HG03460 (cell line): Measurements from ENCODE around the gene MAST4.

Experiments used
- ATAC-seq: cut with Tn5 transposase; IDR thresholded peaks from one replicate; pipeline ENCODE4 v1.9.1; 2021; ENCODE audit not compliant: unreplicated experiment

MAST4 gene

DNA sequence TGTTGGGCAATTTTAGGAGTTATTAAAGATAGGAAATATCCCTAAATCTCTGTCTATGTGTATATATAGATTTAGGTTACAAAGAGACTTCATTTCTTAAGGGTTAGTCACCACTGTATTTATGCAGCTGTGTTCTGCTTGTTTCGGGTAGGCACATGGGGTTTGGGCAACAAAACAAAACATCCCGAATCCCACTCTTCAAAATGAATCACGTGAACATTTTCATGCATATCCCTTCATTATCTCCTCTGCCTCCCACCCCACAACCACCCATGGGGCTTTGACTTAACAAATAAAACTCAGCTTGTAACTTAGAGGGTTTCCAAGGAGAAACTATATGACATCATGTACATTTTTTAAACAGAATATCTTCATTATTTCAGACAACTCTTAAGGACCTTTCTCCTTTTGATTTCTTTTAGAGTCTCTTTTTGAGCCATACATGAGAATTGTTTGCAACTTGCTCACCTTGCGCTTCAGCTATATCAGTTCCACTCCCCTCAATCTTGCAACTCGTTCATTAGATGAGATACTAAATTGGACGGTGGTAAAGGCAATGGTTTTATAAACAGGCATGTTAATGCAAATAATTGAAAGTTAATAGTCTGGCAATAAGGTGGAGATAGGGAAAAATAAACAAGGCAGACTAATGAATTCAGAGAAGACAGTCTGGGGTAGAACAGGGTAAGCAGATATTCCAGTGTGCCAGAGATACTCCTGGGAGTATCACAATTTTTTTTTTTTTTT, 463.7 kb downstream of the MAST4 start:
- no peak for ATAC-seq

DNA sequence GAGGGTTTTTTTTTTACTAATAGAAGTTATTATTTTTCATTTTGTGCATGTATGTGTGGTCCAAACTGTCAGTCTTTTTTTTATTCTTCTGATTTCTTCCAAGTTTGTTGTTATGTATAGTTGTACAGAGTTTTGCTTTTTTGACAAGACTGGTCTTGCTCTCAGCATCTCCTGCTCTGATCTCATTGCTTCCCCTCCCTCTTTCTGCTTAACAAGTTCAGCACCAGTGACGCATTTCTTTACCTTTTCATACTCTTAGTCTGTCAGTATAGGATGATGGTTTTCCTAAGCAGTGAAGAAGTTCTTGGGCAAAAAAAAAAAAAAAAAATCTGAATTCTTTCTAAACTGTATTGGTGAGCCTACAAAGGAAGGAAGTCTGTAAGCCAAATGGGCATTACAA, 465.3 kb downstream of the MAST4 start:
- ATAC-seq = no peak

DNA sequence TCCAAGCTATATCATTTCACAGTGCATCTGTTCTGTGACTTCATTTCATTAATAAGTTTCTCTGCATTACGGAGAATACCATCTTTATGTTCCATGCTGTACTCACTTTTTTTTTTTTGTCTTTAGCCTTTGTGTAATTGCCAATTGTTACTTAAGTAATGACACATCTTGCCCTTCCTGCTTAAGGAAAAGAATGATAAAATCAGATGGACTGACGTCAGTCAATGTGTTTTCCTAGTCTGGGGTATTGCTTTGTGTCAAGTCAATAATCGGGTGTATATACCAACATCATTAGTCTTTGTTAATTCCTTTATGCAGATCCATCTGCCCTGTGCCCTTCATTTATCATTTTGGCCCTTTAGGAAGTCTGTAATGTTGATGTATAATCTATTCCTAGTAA, 466.9 kb downstream of the MAST4 start:
- no peak for ATAC-seq

DNA sequence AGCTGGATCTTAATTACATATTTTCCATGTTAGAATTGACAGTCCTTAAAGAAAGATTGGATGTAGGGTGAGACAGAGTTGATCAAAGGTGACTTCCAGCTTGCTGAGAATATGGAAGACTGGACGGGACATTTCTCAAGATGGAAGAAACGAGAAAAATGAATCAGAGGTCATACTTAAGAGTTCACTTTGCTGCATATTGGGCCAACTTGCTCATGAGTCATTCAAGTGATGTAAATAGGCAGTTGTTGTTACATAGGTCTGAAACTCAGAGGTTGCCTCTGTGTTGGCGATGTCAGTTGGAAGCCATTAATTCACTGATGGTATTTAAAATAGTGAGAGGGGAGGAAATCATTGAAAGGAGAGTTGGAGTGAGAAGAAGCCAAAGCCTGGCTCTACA, 467.6 kb downstream of the MAST4 start:
- ATAC-seq = no peak

GRCh38 chr5:67065237-67065636, 469.0 kb downstream of the MAST4 start:
- ATAC-seq = no peak

DNA sequence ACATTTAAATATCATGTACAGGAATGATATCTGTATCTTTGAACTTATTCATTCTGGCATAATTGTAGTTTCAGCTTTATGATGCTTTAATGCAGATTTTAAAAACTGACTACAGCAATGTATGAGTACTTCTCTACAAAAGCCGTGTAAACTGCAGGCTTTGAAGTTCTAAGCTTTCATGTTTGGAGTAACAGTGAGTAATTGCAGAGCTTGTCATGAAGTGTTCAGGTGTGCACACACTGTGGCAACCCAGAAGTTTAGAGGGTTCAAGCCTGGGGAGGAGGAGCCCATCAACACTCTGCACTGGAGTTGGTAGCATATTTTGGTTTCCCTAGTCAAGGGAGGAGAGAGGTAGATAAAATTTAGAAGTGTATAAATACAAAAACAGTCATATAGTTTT, 469.5 kb downstream of the MAST4 start:
- ATAC-seq = no peak

DNA sequence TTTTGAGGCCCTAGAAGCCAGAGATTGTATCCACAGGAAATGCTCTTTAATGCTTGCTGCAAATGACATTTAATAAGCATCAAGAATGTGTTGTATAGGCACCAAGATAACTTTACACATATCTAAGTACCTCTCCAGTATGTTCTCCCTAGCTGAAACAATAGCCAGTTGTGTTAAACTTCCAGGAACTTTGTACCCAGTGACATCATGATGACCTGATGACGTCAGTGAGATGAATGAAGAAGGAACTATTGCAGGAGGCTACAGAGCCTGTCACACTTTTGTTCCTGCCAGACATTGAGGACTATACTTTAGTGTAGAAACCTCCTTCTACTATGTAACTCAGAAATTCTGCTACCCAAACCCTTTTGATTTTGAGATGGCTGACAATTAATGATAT, 470.6 kb downstream of the MAST4 start:
- no peak for ATAC-seq

DNA sequence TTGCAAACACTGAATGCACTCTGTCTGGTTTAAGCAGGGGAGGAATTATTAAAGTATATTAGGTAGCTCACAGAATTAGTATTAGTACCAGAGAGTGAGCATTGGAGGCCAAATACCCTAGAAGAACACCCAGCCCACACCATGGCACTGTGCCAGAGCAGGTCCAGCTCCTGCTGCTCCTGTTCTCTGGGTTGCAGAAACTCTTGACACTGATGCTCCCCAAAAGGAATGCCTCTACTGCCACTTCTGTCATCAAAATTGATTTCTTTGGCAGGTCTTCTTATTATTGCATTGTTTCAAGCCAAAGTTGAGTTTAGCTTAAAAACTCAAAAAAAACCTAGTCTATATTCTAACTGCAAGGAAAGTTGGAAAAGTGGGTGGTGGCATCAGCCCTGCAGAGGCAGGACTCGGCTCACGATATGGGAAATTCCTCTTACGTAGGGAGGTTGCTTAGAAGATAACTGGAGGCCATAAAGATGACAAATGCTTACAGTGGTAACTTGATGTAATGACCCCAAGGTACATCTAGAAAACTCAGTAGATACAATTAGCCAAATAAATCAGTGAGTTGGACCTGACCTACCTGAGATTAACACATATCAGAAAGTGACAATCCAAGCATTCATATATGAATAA, 477.0 kb downstream of the MAST4 start:
- no peak for ATAC-seq

- ATAC-seq = no peak
Observed at GRCh38 chr5:67077296-67077695, 481.1 kb downstream of the MAST4 start.

DNA sequence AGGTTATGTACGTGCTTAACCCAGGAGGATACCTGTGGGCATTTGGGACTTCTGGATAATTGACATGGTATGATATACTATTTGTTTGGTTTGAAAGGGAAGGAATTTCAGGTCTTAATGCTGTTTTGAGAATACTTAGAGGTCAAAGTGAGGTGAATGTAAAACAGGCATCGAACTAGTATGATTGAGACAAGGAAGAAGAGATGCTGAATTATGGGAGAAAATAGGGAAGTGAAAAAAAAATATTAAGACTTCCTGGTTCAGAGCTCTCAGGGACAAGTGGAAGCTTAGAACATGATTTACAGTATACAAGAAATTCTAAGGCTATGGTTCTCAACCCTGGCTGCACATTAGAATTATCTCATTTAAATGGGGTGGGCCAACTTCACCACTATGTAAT, 485.1 kb downstream of the MAST4 start:
- no peak for ATAC-seq

DNA sequence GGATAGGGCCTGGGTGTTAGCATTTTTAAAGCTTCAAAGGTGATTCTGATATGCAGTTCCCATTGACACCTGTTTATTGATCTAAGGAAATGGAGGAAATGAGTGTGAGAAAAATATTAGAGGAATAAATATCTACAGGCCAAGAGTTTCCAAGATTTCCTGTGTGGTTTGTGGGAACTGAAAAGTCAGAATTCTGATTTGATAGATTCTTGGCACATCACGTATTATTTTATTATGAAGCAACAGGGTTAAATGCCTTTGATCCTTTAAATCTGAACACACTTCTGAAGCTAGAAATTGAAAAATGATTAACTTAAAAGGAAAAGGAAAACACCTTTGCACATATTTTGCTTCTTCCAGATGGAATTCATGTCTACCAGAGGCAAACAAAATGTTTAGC, 486.7 kb downstream of the MAST4 start:
- ATAC-seq = no peak

- ATAC-seq = no peak
Observed at GRCh38 chr5:67085616-67086015, 489.4 kb downstream of the MAST4 start.

DNA sequence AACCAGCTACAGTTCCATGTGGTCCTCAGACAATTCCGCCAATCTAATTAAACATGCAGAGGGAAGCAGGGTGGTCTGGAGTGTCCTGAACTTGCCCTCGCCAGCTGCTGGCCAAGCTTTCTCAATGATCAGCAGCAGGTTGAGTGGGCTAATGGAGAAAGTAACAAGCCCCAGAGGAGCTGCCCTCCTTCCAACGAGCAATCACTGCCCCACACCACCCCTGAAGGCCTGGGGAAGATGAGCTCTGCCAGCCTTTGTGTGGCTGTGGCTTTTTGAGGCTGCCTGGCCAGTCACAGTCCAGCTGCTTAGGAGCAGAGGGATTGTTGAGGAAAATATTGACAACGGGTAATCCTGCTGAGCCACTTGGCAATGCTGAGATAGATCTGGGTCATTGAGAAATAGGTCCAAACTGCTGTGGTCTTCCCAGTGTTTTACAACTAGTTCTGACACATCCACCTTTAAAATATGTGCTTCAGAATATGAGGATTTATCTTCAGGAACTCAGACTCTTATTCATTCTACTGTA, 493.1 kb downstream of the MAST4 start:
- ATAC-seq = no peak

DNA sequence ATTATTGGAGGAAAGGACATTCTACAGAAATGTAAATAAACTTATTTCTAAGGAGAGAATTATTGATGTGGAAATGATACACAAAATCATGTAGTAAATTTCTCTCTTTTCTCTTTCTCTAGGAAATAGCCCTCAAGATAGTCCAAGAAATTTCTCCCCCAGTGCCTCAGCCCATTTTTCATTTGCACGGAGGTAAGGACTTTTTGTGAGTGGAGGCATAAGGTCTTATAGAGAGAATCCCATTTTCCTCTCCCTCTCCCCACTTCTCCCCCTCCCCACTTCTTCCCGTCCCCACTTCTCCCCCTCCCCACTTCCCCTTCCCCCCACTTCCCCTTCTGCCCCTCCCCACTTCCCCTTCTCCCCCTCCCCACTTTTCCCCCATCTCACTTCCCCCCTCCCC, 493.8 kb downstream of the MAST4 start:
- no peak for ATAC-seq

- no peak for ATAC-seq
Observed at GRCh38 chr5:67090593-67090992, 494.4 kb downstream of the MAST4 start.

GRCh38 chr5:67092535-67092934, 496.3 kb downstream of the MAST4 start:
- no peak for ATAC-seq

DNA sequence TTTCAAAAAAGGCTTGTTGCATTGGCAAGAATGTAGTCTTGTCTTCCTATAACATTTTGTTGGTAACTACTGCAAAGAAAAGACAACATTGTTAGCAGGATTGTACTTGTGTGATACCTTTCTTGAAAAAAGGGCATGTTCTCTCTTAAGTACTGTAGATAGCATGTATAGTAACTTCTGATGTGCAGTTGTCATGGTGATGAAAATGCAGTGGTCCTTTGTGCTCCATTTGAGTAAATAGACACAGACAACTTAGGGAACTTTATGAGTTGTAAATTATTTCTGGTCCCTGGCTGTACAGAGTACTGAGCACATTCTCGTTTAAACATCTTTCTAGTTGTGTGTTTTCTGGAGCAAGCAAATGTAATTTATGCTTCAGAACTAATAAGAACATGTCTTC, 497.1 kb downstream of the MAST4 start:
- ATAC-seq = no peak

DNA sequence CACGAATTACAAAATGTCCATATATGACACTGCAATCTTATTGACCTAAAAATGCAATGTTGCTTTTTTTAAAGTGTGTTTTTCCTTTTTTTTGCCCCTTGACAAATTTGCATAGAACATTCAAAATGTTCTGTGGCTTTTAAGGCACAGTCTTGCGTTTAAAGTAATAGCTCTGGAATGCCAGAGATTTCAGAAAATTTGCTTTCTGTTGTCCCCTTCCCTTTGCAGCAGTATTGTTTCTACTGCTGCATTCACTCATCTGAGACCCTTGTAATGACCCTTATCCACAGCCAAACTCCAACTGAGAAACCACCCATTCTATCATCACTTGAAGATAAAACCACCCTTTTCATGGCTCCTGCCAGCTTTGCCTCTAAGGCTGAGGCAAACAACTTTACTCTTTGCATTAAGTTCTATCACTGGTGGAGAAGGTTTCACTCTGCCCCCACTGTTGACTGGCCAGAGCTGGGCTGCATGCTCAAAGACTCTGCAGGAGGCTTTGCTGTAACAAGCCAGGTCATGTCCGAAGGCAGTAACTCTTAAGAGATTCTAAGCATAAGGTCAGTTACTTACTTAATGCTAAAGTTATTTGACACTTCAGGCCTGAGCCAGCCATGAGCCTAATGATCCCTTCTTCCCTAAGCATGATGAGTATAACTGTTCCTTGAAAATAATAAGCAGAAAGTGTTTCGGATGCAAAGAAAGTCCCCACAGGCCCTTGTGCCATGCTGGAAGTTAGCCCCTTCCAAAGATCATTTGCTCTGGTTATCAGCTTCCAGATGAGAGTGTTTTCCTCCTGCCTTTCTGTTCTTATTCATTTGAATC, 498.5 kb downstream of the MAST4 start:
- no peak for ATAC-seq

DNA sequence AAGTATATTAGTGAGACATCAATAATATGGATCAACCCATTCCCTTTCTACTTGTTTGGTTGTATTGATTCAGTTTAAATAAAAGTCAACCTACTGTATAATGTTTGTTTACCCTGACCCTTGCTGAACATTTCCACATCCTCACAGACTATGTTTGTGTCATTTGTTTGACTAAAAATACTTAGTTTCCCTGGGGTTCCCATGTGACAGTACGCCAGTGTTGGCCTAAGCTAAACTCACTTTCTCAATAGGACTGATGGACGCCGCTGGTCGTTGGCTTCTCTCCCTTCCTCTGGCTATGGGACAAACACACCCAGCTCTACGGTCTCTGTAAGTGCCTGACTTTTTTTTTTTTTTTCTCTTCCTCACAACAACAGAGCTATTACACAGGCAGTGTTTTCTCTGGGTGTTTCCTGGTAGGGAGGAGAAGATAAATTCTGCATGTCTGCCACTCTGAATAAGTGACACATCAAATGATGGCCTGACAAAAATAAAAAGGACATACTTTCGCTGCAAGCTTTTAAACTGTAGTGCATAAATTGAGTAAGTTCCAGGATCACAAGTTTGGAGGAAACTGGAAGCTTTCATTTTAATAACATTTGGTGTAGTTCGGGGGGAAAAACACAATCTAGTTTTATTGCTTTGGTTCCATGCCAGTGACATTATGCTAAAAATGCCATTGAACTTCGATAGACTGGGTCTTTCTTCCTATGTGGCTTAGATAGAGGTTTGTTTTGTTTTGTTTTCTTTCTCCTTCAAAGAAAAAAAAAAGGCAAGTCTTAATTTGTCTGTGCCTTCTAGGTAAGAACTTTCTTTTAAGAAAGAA, 499.4 kb downstream of the MAST4 start:
- no peak for ATAC-seq

DNA sequence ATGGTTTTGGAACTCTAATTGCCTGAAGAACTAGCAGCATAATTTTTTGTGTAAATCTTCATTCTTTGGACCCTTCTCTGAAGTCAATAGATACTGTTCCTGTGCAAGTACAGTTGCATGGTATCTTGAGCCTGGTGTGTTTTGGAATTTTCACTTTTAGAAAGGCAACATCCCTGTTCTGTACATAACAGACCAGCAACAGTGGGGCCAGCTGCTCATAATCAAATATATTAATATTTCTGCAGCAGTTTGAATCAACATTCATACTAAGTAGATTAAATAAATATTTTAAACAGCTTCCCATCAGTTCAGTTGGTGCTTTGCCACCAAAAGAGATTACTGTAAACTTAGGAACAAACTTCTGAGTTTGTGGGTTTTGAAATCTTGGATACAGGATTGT, 502.5 kb downstream of the MAST4 start:
- no peak for ATAC-seq

DNA sequence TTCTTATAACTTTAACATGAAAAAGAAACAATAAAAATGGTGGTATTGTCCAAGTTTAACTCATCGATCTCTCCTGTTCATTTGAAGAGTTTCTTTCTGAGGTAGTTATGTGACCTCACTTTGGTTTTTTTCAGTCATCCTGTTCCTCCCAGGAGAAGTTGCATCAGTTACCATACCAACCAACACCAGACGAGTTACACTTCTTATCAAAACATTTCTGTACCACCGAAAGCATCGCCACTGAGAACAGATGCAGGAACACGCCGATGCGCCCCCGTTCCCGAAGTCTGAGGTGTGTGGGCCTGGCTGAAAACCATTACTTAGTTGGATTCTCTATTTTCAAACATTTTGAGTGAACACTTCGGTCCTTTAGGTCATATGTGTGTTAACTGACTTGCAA, 504.1 kb downstream of the MAST4 start:
- ATAC-seq = no peak
